HepG2 (cell line): Measurements from ENCODE around the gene HOXA4. TPM values are rescaled to one million over a fixed set of nuclear protein-coding genes. Genes with fewer than 3 reads are reported as not detected.
A peak's percentile ranks its signal among the peaks of the same experiment; 100 is the strongest.

Experiments used
- GFI1 ChIP-seq: sonication (generic); formaldehyde crosslinking; IDR thresholded peaks from 2 replicates; pipeline ENCODE4 v1.5.0; 2020; ENCODE audit warnings: missing genetic modification reagents, mild to moderate bottlenecking, borderline replicate concordance
- MBNL3 ChIP-seq: fragments of 250-450 bp; sonication (Bioruptor Pico); conservative IDR thresholded peaks from 2 replicates; pipeline ENCODE4 v1.8.0; 2022; ENCODE audit warnings: mild to moderate bottlenecking, inconsistent platforms
- MIER2 ChIP-seq: IDR thresholded peaks from 2 replicates; pipeline ENCODE4 v1.6.1; 2016; ENCODE audit warnings: missing biosample characterization, missing genetic modification reagents
- NCOR1 ChIP-seq: fragments of 200-600 bp; sonication (generic); IDR thresholded peaks from 2 replicates; pipeline ENCODE4 v1.7.0; 2017; ENCODE audit warnings: antibody characterized with exemption, low read length, borderline replicate concordance
- NR1H2 ChIP-seq: sonication (generic); formaldehyde crosslinking; IDR thresholded peaks from 2 replicates; pipeline ENCODE4 v1.8.1; 2022; ENCODE audit warnings: low read depth, missing genetic modification reagents, borderline replicate concordance
- PCBP1 ChIP-seq: fragments of 200-400 bp; formaldehyde crosslinking; IDR thresholded peaks from 2 replicates; pipeline ENCODE4 v1.6.1; 2017; ENCODE audit warnings: mild to moderate bottlenecking, low read depth, low read length, borderline replicate concordance
- PHF20 ChIP-seq: sonication (generic); formaldehyde crosslinking; IDR thresholded peaks from 2 replicates; pipeline ENCODE4 v1.5.0; 2020; ENCODE audit warnings: mild to moderate bottlenecking, missing genetic modification reagents
- PRMT3 ChIP-seq: sonication (generic); formaldehyde crosslinking; IDR thresholded peaks from 2 replicates; pipeline ENCODE4 v1.8.1; 2022; ENCODE audit warnings: low read depth, mild to moderate bottlenecking, moderate library complexity, missing genetic modification reagents, borderline replicate concordance
- RBM39 ChIP-seq: fragments of 200-400 bp; formaldehyde crosslinking; IDR thresholded peaks from one replicate; pipeline ENCODE4 v1.6.1; 2018; ENCODE audit warnings: antibody characterized with exemption, mild to moderate bottlenecking, low read depth, low read length; ENCODE audit not compliant: poor library complexity, severe bottlenecking
- SKIL ChIP-seq: sonication (generic); formaldehyde crosslinking; IDR thresholded peaks from 2 replicates; pipeline ENCODE4 v1.8.0; 2022; ENCODE audit warnings: missing genetic modification reagents, mild to moderate bottlenecking, moderate library complexity, borderline replicate concordance
- TEAD2 ChIP-seq: sonication (generic); formaldehyde crosslinking; IDR thresholded peaks from 2 replicates; pipeline ENCODE4 v1.9.0; 2021; ENCODE audit warnings: missing genetic modification reagents
- TMF1 ChIP-seq: sonication (generic); formaldehyde crosslinking; IDR thresholded peaks from 2 replicates; pipeline ENCODE4 v1.8.1; 2022; ENCODE audit warnings: low read depth, missing genetic modification reagents
- ZBTB4 ChIP-seq: sonication (generic); formaldehyde crosslinking; IDR thresholded peaks from 2 replicates; pipeline ENCODE4 v1.4.0; 2020; ENCODE audit warnings: missing genetic modification reagents, mild to moderate bottlenecking, borderline replicate concordance
- ZFP37 ChIP-seq: sonication (generic); formaldehyde crosslinking; IDR thresholded peaks from 2 replicates; pipeline ENCODE4 v1.4.0; 2020; ENCODE audit warnings: missing genetic modification reagents, borderline replicate concordance
- ZNF691 ChIP-seq: sonication (generic); formaldehyde crosslinking; IDR thresholded peaks from 2 replicates; pipeline ENCODE4 v1.4.0; 2020; ENCODE audit warnings: missing genetic modification reagents, low read depth, mild to moderate bottlenecking, borderline replicate concordance
- polyA plus RNA-seq, 8 experiments: library from polyadenylated mRNA; depleted of rRNA in 3 of 8; stranded (reverse) in 7 of 8; unstranded in 1 of 8; fragments of >200 nt; fragmentation: Illumina TruSeq in 4 of 8; extraction: Trizol in 4 of 8; gene quantifications; 2 replicates each; pipeline versions ENCODE4 v1.2.1 to v1.2.3, GENCODE V29; 2011 to 2016; ENCODE audit warnings: low read depth in 4 of 8, missing spikeins in 1 of 8, mixed read lengths in 1 of 8; ENCODE audit not compliant: insufficient read depth in 1 of 8
- total RNA-seq, 5 experiments: library from RNA; depleted of rRNA; stranded (reverse); fragments of >200 nt; fragmentation: Illumina TruSeq; extraction: Trizol; gene quantifications; 2 replicates each; pipeline ENCODE4 v1.2.3, GENCODE V29; 2016; ENCODE audit warnings: low read depth in 1 of 5
- TF ChIP-seq, protein P1 (sequence below): sonication (generic); formaldehyde crosslinking; IDR thresholded peaks from 2 replicates; pipeline ENCODE4 v1.5.0; 2020; ENCODE audit warnings: missing genetic modification reagents
- TF ChIP-seq, protein P2 (sequence below): sonication (generic); formaldehyde crosslinking; IDR thresholded peaks from 2 replicates; pipeline ENCODE4 v1.5.0; 2020; ENCODE audit warnings: mild to moderate bottlenecking, missing genetic modification reagents

HOXA4 gene
- total and polyA plus RNA-seq, 2 of the 13 experiments (the other 11 are each of a cell fraction or from before 2014, with no cell fraction given): 2.4 to 5.4 TPM

GRCh38 chr7:27130540-27131389, at the start of gene HOXA4 (continued):
- TF ChIP-seq ZNF691 (CRISPR knock-in tag) (no peak), ZBTB4 (CRISPR knock-in tag) (peak; percentile 75; the same call in 1 of the 2 replicates), PCBP1 (no peak), MIER2 (CRISPR knock-in tag) (no peak), TEAD2 (CRISPR knock-in tag) (0 out of 2 replicates have a peak, but pooled peaks have one; percentile 33), TMF1 (0 out of 2 replicates have a peak, but pooled peaks have one; percentile 60), RBM39 (peak; percentile 68), NCOR1 (peak; percentile 82; the same call in 1 of the 2 replicates), ZFP37 (CRISPR knock-in tag) (peak; percentile 52; the same call in 1 of the 2 replicates), NR1H2 (CRISPR knock-in tag) (no peak), MBNL3 (CRISPR knock-in tag) (no peak), SKIL (CRISPR knock-in tag) (peak; percentile 72), PRMT3 (CRISPR knock-in tag) (no peak), GFI1 (CRISPR knock-in tag) (peak; percentile 65; the same call in 1 of the 2 replicates), PHF20 (peak; percentile 83)
- TF ChIP-seq, protein P1, sequence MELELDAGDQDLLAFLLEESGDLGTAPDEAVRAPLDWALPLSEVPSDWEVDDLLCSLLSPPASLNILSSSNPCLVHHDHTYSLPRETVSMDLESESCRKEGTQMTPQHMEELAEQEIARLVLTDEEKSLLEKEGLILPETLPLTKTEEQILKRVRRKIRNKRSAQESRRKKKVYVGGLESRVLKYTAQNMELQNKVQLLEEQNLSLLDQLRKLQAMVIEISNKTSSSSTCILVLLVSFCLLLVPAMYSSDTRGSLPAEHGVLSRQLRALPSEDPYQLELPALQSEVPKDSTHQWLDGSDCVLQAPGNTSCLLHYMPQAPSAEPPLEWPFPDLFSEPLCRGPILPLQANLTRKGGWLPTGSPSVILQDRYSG: no peak
- TF ChIP-seq, protein P2, sequence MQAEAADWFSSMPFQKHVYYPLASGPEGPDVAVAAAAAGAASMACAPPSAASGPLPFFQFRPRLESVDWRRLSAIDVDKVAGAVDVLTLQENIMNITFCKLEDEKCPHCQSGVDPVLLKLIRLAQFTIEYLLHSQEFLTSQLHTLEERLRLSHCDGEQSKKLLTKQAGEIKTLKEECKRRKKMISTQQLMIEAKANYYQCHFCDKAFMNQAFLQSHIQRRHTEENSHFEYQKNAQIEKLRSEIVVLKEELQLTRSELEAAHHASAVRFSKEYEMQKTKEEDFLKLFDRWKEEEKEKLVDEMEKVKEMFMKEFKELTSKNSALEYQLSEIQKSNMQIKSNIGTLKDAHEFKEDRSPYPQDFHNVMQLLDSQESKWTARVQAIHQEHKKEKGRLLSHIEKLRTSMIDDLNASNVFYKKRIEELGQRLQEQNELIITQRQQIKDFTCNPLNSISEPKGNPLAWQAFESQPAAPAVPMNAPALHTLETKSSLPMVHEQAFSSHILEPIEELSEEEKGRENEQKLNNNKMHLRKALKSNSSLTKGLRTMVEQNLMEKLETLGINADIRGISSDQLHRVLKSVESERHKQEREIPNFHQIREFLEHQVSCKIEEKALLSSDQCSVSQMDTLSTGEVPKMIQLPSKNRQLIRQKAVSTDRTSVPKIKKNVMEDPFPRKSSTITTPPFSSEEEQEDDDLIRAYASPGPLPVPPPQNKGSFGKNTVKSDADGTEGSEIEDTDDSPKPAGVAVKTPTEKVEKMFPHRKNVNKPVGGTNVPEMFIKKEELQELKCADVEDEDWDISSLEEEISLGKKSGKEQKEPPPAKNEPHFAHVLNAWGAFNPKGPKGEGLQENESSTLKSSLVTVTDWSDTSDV (CRISPR knock-in tag): no peak
